ENCODE data around the gene PAX8.
"Not testable (repeated sequence)": the region's sequence is repeated elsewhere in the genome, so short reads cannot be mapped to it uniquely, and the experiment has no call there.

- TF ChIP-seq SCRT1 (tag by site-specific recombination; IDR thresholded peaks at IDR 0.05; ENCODE audit: borderline replicate concordance); ZNF561 (tag by site-specific recombination; IDR thresholded peaks at IDR 0.05; ENCODE audit: borderline replicate concordance); ZNF324 (tag by site-specific recombination; IDR thresholded peaks at IDR 0.05); ZNF692 (tag by site-specific recombination; IDR thresholded peaks at IDR 0.05); KLF9 (tag by site-specific recombination; IDR thresholded peaks at IDR 0.05; ENCODE audit: low read depth): not testable (repeated sequence)
Observed at GRCh38 chr2:113235347-113236226, 43.1 kb downstream of the PAX8 start.
